Heart left ventricle (tissue), 16 donors: Measurements from ENCODE around the gene SUFU. TPM values are rescaled to one million over a fixed set of nuclear protein-coding genes. Genes with fewer than 3 reads are reported as not detected.

ENCODE experiments used
- ATAC-seq, 4 donors: fragments of 200-7000 bp; cut with Tn5 transposase; one replicate each; pipeline ENCODE4 v1.9.1; 2020 to 2022; ENCODE audit warnings: moderate library complexity in 4 of 4, mild to moderate bottlenecking in 3 of 4, moderate number of reproducible peaks in 1 of 4
- DNase-seq, 5 donors: peaks; one replicate each; pipeline ENCODE4 v3.0.0-alpha.2; 2020
- H3K27ac ChIP-seq, 12 donors: fragments of 200-600 bp; sonication (generic) in 4 of 12; one replicate each; pipeline versions ENCODE4 v1.5.0 to v1.8.0; 2016 to 2022; ENCODE audit warnings: mild to moderate bottlenecking in 2 of 12
- H3K27me3 ChIP-seq, 9 donors: fragments of 200-600 bp; sonication (generic) in 2 of 9; one replicate each; pipeline versions ENCODE4 v1.5.1 to v1.8.0; 2016 to 2022; ENCODE audit warnings: mild to moderate bottlenecking in 3 of 9
- H3K36me3 ChIP-seq, 9 donors: fragments of 200-600 bp; sonication (generic) in 2 of 9; one replicate each; pipeline versions ENCODE4 v1.5.0 to v1.8.0; 2018 to 2022; ENCODE audit warnings: mild to moderate bottlenecking in 2 of 9
- H3K4me1 ChIP-seq, 12 donors: fragments of 200-600 bp; sonication (generic) in 4 of 12; one replicate each; pipeline versions ENCODE4 v1.5.0 to v1.8.0; 2016 to 2022; ENCODE audit warnings: mild to moderate bottlenecking in 3 of 12
- H3K4me3 ChIP-seq, 12 donors: fragments of 200-600 bp; sonication (generic) in 4 of 12; one replicate each; pipeline versions ENCODE4 v1.5.0 to v1.8.0; 2017 to 2022; ENCODE audit warnings: mild to moderate bottlenecking in 9 of 12, moderate library complexity in 4 of 12
- H3K9me3 ChIP-seq, 12 donors: fragments of 200-600 bp; sonication (generic) in 4 of 12; one replicate each; pipeline versions ENCODE4 v1.5.0 to v1.8.0; 2016 to 2022; ENCODE audit warnings: mild to moderate bottlenecking in 1 of 12
- POLR2A ChIP-seq, 2 donors: fragments of 450-650 bp; IDR thresholded peaks; one replicate each; pipeline ENCODE4 v1.6.1; 2017; ENCODE audit warnings: antibody characterized with exemption in 2 of 2, mild to moderate bottlenecking in 2 of 2, moderate library complexity in 2 of 2
- WGBS, 4 donors: extraction: QIAGEN DNeasy Blood & Tissue Kit in 2 of 4; methylation state at CpG; one replicate each; pipeline versions ENCODE4 v1.1.5 to v1.1.7; 2013 to 2018; 5-methylcytosine and 5-hydroxymethylcytosine counted together
- intact Hi-C, 10 donors: fragments of 100-400 bp; cut with DNase I; formaldehyde crosslinking; loops; one replicate each; pipeline versions ENCODE4 v1.11.1 to v1.14.2; 2022
- polyA plus RNA-seq, 2 donors: library from polyadenylated mRNA; stranded (reverse); fragments of 200-250 nt; gene quantifications; one replicate each; pipeline ENCODE4 v1.2.3, GENCODE V29; 2013
- total RNA-seq, 9 donors: library from RNA; depleted of rRNA in 2 of 9; stranded (reverse); fragments of >200 nt in 2 of 9; fragmentation: NEBNext Ultra II Directional in 3 of 9; extraction: Animal tissue kit (Norgen Biotek cat#: 25700) in 3 of 9; gene quantifications; one replicate each; pipeline versions ENCODE4 v1.1.0 to v1.2.4, GENCODE V29; 2016 to 2023
- TF ChIP-seq, protein P1 (sequence below), 12 donors: fragments of 200-600 bp; sonication (generic) in 4 of 12; IDR thresholded peaks; one replicate each; pipeline versions ENCODE4 v1.5.0 to v1.8.0; 2018 to 2022; ENCODE audit warnings: antibody characterized with exemption in 12 of 12, mild to moderate bottlenecking in 5 of 12
- donor health status: ischemic (EF 13 %, LVEDD 7.1; RV severe dilation, severe dysfunction).
- donor health status: healthy with polysubstance abuse.
- donor health status: DM: no; HTN: yes; CAD: no.
- donor health status: DM: no; HTN: no; CAD: no.
- donor health status: ischemic (EF 25% LVEDD 6.9; RV normal size, moderate dysfunction).
- donor health status: ischemic (EF 25% LVEDD 5.7; RV mildly dilated, moderate dysfunction).
- donor health status: healthy.
- donor health status: DM: yes; HTN: yes; CAD: no.
- donor health status: ischemic (EF 35%, LVEDD 5.7; RV mildly dilated, moderate dysfunction).
- donor health status: nonischemic (EF 11% LVEDD 7.7; RV severe dilation, severe dysfunction).
- donor health status: DM: yes; HTN: yes; CAD: no.
- donor health status: PGD.
- donor health status: ischemic (EF 29% LVEDD 5.4; RV normal size, mild dysfunction).
- donor health status: nonischemic (EF 23%, LVEDD 6.1; RV moderate dilation, normal function).

SUFU gene
- total and polyA plus RNA-seq, 11 donors = 3.7 to 12.7 (median 7.5) TPM

DNA sequence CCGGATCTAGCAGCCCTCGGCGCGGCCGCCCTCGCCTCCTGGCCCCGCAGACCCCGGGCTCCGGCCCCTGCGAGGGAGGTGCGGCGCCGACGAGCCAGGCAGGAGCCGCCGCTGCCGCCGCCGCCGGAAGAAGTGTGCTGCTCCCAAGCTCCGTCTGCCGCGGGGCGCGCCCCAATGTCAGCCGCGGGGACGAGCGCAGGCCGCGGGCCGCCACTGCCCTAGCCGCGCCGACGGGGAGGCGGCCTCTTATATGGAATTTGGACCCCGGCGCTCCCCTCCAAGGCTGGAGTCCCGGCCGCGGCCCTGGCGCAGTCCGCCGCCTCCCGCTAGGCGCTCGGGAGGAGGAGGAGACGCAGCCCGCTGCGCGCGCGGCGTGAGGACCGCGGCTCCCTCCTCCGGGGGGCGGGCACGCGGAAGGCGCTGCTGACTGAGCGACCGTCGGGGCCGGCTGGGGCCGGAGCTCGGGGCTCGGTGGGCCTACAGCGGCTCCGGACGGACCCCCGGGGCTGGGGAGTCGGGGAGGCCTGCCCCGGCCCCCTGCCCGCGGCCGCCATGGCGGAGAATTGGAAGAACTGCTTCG, 140.4 kb downstream of the SUFU start, which contains the start of gene TRIM8:
Gene TRIM8, plus strand, starts transcription at position 414 of the 580 bp plus-strand sequence. Its CDS starts 139 bp downstream, at position 553.
- peak within 1 kb of the TSS; percentile 68 to 97 (median 86) for H3K4me3 ChIP-seq
- H3K9me3 ChIP-seq = no peaks in the 10 kb centered on the region
- H3K36me3 ChIP-seq = peaks cover 0 to 8% (median 0%) of the 10 kb centered on the region in 9 donors
- H3K27me3 ChIP-seq = no peaks in the 10 kb centered on the region
- peak within 1 kb of the TSS; percentile 93 to 100 (median 98) for H3K27ac ChIP-seq
- DNase-seq (peak in 4 of 5 donors; percentile 55 to 85 (median 66)), ATAC-seq (peak in 2 of 4 donors; percentile 0)
- H3K4me1 ChIP-seq = peaks cover 21 to 42% (median 31%) of the 10 kb centered on the region in 12 donors
- WGBS, 4 donors = 0 to 2% (median 0%) methylated on average over 21 to 80 of the region's 80 CpGs
- TF ChIP-seq, protein P1, sequence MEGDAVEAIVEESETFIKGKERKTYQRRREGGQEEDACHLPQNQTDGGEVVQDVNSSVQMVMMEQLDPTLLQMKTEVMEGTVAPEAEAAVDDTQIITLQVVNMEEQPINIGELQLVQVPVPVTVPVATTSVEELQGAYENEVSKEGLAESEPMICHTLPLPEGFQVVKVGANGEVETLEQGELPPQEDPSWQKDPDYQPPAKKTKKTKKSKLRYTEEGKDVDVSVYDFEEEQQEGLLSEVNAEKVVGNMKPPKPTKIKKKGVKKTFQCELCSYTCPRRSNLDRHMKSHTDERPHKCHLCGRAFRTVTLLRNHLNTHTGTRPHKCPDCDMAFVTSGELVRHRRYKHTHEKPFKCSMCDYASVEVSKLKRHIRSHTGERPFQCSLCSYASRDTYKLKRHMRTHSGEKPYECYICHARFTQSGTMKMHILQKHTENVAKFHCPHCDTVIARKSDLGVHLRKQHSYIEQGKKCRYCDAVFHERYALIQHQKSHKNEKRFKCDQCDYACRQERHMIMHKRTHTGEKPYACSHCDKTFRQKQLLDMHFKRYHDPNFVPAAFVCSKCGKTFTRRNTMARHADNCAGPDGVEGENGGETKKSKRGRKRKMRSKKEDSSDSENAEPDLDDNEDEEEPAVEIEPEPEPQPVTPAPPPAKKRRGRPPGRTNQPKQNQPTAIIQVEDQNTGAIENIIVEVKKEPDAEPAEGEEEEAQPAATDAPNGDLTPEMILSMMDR (IDR thresholded peaks at IDR 0.05) = no peak
- no peak for TF ChIP-seq POLR2A (IDR thresholded peaks at IDR 0.05)
- intact Hi-C loops = loop anchor here in 6 of 10 donors (2.0 to 10.0 kb wide), 7 partner anchors 31 to 141 kb away; partner anchors contain the start of genes ACTR1A (in 2 of the 6), SUFU (in 2 of the 6), ARL3 (in 1 of the 6) and SFXN2 (in 1 of the 6)

DNA sequence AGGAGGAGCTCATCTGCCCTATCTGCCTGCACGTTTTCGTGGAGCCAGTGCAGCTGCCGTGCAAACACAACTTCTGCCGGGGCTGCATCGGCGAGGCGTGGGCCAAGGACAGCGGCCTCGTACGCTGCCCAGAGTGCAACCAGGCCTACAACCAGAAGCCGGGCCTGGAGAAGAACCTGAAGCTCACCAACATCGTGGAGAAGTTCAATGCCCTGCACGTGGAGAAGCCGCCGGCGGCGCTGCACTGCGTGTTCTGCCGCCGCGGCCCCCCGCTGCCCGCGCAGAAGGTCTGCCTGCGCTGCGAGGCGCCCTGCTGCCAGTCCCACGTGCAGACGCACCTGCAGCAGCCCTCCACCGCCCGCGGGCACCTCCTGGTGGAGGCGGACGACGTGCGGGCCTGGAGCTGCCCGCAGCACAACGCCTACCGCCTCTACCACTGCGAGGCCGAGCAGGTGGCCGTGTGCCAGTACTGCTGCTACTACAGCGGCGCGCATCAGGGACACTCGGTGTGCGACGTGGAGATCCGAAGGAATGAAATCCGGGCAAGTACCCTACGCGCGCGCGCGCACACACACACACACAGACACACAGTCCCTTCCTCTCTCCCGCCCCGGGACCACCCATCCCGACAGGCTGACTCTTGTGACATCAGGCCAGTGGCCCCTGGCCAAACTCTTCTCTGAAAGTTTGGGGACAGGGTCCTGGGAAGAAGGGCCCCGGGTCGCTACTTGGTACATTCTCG, 141.0 kb downstream of the SUFU start:
- Histone ChIP-seq H3K36me3 (peaks cover 0 to 8% (median 0%) of the 10 kb centered on the region in 9 donors), H3K27ac (peak overlapping the region; percentile 93 to 100 (median 98)), H3K4me3 (peak overlapping the region; percentile 68 to 97 (median 86)), H3K27me3 (no peaks in the 10 kb centered on the region), H3K9me3 (no peaks in the 10 kb centered on the region), H3K4me1 (peaks cover 27 to 49% (median 37%) of the 10 kb centered on the region in 12 donors)
- intact Hi-C loops = loop anchor here in 7 of 10 donors (2.0 to 10.0 kb wide), 9 partner anchors 30 to 140 kb away; partner anchors contain the start of genes ARL3 (in 3 of the 7), SFXN2 (in 3 of the 7), ACTR1A (in 2 of the 7) and SUFU (in 2 of the 7)
- TF ChIP-seq POLR2A (IDR thresholded peaks at IDR 0.05) = no peak
- TF ChIP-seq, protein P1 (IDR thresholded peaks at IDR 0.05) = peak; percentile 27 to 69 (median 52)
- WGBS, 4 donors = 0 to 1% (median 1%) methylated on average over 5 to 62 of the region's 62 CpGs
- peak; percentile 83 to 93 (median 88) for DNase-seq
- peak; percentile 14 to 23 (median 21) for ATAC-seq

DNA sequence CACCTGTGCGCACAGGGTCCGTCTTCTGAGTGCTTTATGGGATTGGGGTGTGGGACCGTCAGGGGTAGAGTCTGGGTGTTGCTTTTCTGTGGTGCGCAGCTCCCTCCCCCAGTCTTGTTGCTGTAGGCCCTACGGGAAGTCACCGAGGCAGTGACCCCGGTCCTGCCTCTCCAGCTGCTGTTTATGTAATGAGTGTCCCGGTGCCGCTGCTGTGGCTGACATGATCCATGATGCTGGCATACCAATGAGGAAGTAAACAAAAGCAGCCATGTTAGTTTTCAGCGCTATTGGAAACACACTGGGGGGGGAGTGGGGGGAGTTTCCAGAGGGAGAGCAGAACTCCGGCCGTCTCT, 141.6 kb downstream of the SUFU start:
- Histone ChIP-seq H3K9me3 (no peaks in the 10 kb centered on the region), H3K4me3 (peak overlapping the region; percentile 68 to 97 (median 86)), H3K27ac (peak overlapping the region; percentile 93 to 100 (median 98)), H3K27me3 (no peaks in the 10 kb centered on the region), H3K4me1 (peaks cover 32 to 54% (median 43%) of the 10 kb centered on the region in 12 donors), H3K36me3 (peaks cover 0 to 8% (median 0%) of the 10 kb centered on the region in 9 donors)
- ATAC-seq (peak; percentile 3 to 36 (median 17)), DNase-seq (peak; percentile 80 to 91 (median 84))
- intact Hi-C loops = loop anchor here in 5 of 10 donors (2.0 to 10.0 kb wide), 8 partner anchors 29 to 141 kb away; partner anchors contain the start of genes ARL3 (in 3 of the 5), SFXN2 (in 3 of the 5), ACTR1A (in 2 of the 5) and SUFU (in 2 of the 5)
- TF ChIP-seq POLR2A (IDR thresholded peaks at IDR 0.05) = no peak
- TF ChIP-seq, protein P1 (IDR thresholded peaks at IDR 0.05) = no peak
- 0 to 1% (median 1%) methylated on average over 8 to 12 of the region's 12 CpGs for WGBS, 4 donors
